ENCODE results near the gene HSBP1L1. TPM values are rescaled to one million over a fixed set of nuclear protein-coding genes. Genes with fewer than 3 reads are reported as not detected.
A peak's percentile ranks its signal among the peaks of the same experiment; 100 is the strongest.

HSBP1L1 gene
- total RNA-seq, 1 donor from 2014 or later, result 1.3 TPM

GRCh38 chr18:79983253-79983652 is 18.8 kb downstream of the HSBP1L1 start:
- intact Hi-C loops (cut with DNase I), result loop anchor here (10.0 kb wide), 1 partner anchor 588 kb away; the partner anchor contains the start of gene NFATC1
- no peak overlapping the region for H3K27ac ChIP-seq
- TF ChIP-seq, protein P1, sequence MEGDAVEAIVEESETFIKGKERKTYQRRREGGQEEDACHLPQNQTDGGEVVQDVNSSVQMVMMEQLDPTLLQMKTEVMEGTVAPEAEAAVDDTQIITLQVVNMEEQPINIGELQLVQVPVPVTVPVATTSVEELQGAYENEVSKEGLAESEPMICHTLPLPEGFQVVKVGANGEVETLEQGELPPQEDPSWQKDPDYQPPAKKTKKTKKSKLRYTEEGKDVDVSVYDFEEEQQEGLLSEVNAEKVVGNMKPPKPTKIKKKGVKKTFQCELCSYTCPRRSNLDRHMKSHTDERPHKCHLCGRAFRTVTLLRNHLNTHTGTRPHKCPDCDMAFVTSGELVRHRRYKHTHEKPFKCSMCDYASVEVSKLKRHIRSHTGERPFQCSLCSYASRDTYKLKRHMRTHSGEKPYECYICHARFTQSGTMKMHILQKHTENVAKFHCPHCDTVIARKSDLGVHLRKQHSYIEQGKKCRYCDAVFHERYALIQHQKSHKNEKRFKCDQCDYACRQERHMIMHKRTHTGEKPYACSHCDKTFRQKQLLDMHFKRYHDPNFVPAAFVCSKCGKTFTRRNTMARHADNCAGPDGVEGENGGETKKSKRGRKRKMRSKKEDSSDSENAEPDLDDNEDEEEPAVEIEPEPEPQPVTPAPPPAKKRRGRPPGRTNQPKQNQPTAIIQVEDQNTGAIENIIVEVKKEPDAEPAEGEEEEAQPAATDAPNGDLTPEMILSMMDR (IDR thresholded peaks at IDR 0.05), result no peak
- H3K9me3 ChIP-seq, result no peaks in the 10 kb centered on the region
- no peak for DNase-seq (ENCODE audit: low spot score in 2 of 2)
- peaks cover 5 to 8% of the 10 kb centered on the region in 2 donors for H3K4me1 ChIP-seq
- H3K27me3 ChIP-seq, result no peaks in the 10 kb centered on the region
- no peak overlapping the region for H3K4me3 ChIP-seq
- peaks cover 0 to 8% of the 10 kb centered on the region in 2 donors for H3K36me3 ChIP-seq

- intact Hi-C loops (cut with DNase I), result loop anchor here (10.0 kb wide), 1 partner anchor 589 kb away; the partner anchor contains the start of gene NFATC1
- H3K27me3 ChIP-seq, result no peaks in the 10 kb centered on the region
- no peak overlapping the region for H3K27ac ChIP-seq
- peaks cover 5 to 8% of the 10 kb centered on the region in 2 donors for H3K4me1 ChIP-seq
- no peak for DNase-seq (ENCODE audit: low spot score in 2 of 2)
- TF ChIP-seq, protein P1 (IDR thresholded peaks at IDR 0.05), result no peak
- H3K9me3 ChIP-seq, result no peaks in the 10 kb centered on the region
- peaks cover 0 to 8% of the 10 kb centered on the region in 2 donors for H3K36me3 ChIP-seq
- no peak overlapping the region for H3K4me3 ChIP-seq
Measured at GRCh38 chr18:79983793-79984192, 19.4 kb downstream of the HSBP1L1 start.

DNA sequence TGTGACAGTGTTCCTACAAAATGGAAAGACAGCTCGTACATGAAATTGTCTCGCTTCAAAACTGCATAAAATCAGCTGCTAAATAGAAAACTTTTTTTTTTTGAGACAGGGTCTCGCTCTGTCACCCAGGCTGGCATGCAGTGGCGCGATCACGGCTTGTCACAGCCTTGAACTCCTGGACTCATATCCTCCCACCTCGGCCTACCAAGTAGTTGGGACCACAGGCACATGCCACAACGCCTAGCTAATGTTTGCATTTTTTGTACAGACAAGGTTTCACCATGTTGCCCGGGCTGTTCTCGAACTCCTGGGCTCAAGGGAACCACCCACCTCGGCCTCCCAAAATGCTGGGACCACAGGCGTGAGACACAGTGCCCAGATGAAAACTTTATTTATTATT is 20.7 kb downstream of the HSBP1L1 start:
- Histone ChIP-seq H3K4me1 (peaks cover 8 to 11% of the 10 kb centered on the region in 2 donors), H3K4me3 (no peak overlapping the region), H3K36me3 (peaks cover 0 to 8% of the 10 kb centered on the region in 2 donors), H3K27ac (no peak overlapping the region), H3K9me3 (no peaks in the 10 kb centered on the region), H3K27me3 (no peaks in the 10 kb centered on the region)
- TF ChIP-seq, protein P1 (IDR thresholded peaks at IDR 0.05), result no peak
- intact Hi-C loops (cut with DNase I), result loop anchor here (10.0 kb wide), 1 partner anchor 590 kb away; the partner anchor contains the start of gene NFATC1
- DNase-seq (ENCODE audit: low spot score in 2 of 2), result no peak

GRCh38 chr18:79986726-79987125 is 22.3 kb downstream of the HSBP1L1 start:
- Histone ChIP-seq H3K9me3 (no peaks in the 10 kb centered on the region), H3K4me3 (peak overlapping the region; percentile 85 to 91), H3K27ac (peak overlapping the region in 1 of 2 donors; percentile 3), H3K4me1 (peaks cover 8 to 11% of the 10 kb centered on the region in 2 donors), H3K36me3 (peaks cover 0 to 8% of the 10 kb centered on the region in 2 donors), H3K27me3 (no peaks in the 10 kb centered on the region)
- intact Hi-C loops (cut with DNase I), result loop anchor here (10.0 kb wide), 1 partner anchor 592 kb away; the partner anchor contains the start of gene NFATC1
- DNase-seq (ENCODE audit: low spot score in 2 of 2), result no peak
- TF ChIP-seq, protein P1 (IDR thresholded peaks at IDR 0.05), result no peak

GRCh38 chr18:79987566-79987965 is 23.1 kb downstream of the HSBP1L1 start:
- Histone ChIP-seq H3K4me1 (peaks cover 8 to 11% of the 10 kb centered on the region in 2 donors), H3K4me3 (peak overlapping the region; percentile 85 to 91), H3K36me3 (peaks cover 0 to 8% of the 10 kb centered on the region in 2 donors), H3K27me3 (no peaks in the 10 kb centered on the region), H3K9me3 (no peaks in the 10 kb centered on the region), H3K27ac (peak overlapping the region; percentile 95 to 97)
- TF ChIP-seq, protein P1 (IDR thresholded peaks at IDR 0.05), result no peak
- intact Hi-C loops (cut with DNase I), result loop anchor here (10.0 kb wide), 1 partner anchor 593 kb away; the partner anchor contains the start of gene NFATC1
- no peak for DNase-seq (ENCODE audit: low spot score in 2 of 2)

Measured in ascending aorta (tissue), 2 donors.